ENCODE measurements around the gene SORCS1.

DNA sequence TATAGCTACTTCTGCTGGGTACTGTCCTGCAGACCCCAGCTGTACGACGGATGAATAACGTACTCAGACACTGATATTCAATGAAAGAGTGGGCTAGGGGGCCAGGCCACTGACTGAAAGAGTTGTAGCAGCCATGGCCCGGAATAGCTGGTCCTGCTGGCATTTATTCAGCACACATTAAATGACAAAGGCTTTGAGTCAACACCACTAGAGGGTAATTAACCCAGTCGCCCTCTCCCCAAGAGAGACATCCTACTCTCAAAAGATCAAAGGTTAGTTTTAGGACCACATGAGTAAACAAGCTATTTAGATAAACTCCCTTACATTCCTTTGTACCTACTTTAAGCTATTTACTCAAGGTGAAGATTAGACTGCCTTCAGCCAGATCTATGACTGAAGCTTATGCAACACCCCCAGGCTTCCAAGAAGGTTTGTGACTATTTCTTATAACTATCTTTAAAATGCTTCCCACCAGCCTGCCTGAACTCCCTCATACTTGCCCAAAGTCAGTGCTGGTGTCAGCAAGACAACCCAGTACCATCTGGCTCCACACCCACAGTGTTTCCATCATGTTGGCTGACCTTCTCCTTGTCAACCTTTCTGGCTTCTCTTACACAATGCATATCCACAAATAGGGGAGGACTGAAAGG lies 629.1 kb downstream of the SORCS1 start:
- TF ChIP-seq TAF1 (conservative IDR thresholded peaks at IDR 0.05) (no peak), CTCF (IDR thresholded peaks at IDR 0.05; ENCODE audit: low read depth, low read length, missing input control) (no peak), EGR1 (IDR thresholded peaks at IDR 0.05; ENCODE audit: low read depth in 2 of 2) (no peak), FOXA1 (IDR thresholded peaks at IDR 0.05) (no peak), RXRA (IDR thresholded peaks at IDR 0.05) (no peak), RAD21 (IDR thresholded peaks at IDR 0.05) (no peak), SP1 (IDR thresholded peaks at IDR 0.05) (no peak), YY1 (IDR thresholded peaks at IDR 0.05) (no peak)
- TF ChIP-seq, protein P1, sequence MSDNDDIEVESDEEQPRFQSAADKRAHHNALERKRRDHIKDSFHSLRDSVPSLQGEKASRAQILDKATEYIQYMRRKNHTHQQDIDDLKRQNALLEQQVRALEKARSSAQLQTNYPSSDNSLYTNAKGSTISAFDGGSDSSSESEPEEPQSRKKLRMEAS (IDR thresholded peaks at IDR 0.05), result no peak
- TF ChIP-seq, protein P2, sequence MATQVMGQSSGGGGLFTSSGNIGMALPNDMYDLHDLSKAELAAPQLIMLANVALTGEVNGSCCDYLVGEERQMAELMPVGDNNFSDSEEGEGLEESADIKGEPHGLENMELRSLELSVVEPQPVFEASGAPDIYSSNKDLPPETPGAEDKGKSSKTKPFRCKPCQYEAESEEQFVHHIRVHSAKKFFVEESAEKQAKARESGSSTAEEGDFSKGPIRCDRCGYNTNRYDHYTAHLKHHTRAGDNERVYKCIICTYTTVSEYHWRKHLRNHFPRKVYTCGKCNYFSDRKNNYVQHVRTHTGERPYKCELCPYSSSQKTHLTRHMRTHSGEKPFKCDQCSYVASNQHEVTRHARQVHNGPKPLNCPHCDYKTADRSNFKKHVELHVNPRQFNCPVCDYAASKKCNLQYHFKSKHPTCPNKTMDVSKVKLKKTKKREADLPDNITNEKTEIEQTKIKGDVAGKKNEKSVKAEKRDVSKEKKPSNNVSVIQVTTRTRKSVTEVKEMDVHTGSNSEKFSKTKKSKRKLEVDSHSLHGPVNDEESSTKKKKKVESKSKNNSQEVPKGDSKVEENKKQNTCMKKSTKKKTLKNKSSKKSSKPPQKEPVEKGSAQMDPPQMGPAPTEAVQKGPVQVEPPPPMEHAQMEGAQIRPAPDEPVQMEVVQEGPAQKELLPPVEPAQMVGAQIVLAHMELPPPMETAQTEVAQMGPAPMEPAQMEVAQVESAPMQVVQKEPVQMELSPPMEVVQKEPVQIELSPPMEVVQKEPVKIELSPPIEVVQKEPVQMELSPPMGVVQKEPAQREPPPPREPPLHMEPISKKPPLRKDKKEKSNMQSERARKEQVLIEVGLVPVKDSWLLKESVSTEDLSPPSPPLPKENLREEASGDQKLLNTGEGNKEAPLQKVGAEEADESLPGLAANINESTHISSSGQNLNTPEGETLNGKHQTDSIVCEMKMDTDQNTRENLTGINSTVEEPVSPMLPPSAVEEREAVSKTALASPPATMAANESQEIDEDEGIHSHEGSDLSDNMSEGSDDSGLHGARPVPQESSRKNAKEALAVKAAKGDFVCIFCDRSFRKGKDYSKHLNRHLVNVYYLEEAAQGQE (IDR thresholded peaks at IDR 0.05), result no peak
- TF ChIP-seq, protein P3, sequence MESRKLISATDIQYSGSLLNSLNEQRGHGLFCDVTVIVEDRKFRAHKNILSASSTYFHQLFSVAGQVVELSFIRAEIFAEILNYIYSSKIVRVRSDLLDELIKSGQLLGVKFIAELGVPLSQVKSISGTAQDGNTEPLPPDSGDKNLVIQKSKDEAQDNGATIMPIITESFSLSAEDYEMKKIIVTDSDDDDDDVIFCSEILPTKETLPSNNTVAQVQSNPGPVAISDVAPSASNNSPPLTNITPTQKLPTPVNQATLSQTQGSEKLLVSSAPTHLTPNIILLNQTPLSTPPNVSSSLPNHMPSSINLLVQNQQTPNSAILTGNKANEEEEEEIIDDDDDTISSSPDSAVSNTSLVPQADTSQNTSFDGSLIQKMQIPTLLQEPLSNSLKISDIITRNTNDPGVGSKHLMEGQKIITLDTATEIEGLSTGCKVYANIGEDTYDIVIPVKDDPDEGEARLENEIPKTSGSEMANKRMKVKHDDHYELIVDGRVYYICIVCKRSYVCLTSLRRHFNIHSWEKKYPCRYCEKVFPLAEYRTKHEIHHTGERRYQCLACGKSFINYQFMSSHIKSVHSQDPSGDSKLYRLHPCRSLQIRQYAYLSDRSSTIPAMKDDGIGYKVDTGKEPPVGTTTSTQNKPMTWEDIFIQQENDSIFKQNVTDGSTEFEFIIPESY (IDR thresholded peaks at IDR 0.05), result no peak
